PC-9 (cell line): ENCODE results near the gene TTC31. TPM values are rescaled to one million over a fixed set of nuclear protein-coding genes. Genes with fewer than 3 reads are reported as not detected.

Experiments used
- BruUV-seq: library from RNA; stranded (reverse); fragments of 400-500 nt; replicated peaks from 2 replicates; lab custom pipeline; 2021; lab: Mats Ljungman, UMichigan
- CTCF ChIA-PET: fragments of 300-600 bp; sonication (Branson Sonifier 250); formaldehyde crosslinking; loops from one replicate; lab custom pipeline; 2022; ENCODE audit warnings: antibody characterized with exemption; lab: Charles Lee
- POLR2A ChIA-PET: fragments of 300-600 bp; sonication (Branson Sonifier 250); formaldehyde crosslinking; loops from one replicate; lab custom pipeline; 2022; ENCODE audit warnings: antibody characterized with exemption; ENCODE audit not compliant: unreplicated experiment; lab: Charles Lee
- DNase-seq, 2 experiments: peaks; one replicate each; pipeline versions ENCODE4 v3.0.0 to v3.0.0-alpha.2; 2015 to 2022; ENCODE audit warnings: mixed read lengths in 1 of 2
- H2AFZ ChIP-seq: fragments of 200-600 bp; sonication (generic); 2 replicates; pipeline ENCODE4 v1.8.1; 2017; ENCODE audit warnings: antibody characterized with exemption
- H3F3A ChIP-seq: fragments of 200-600 bp; sonication (generic); 2 replicates; pipeline ENCODE4 v1.8.1; 2017; ENCODE audit warnings: antibody characterized with exemption, mild to moderate bottlenecking, low read depth; ENCODE audit not compliant: insufficient read depth
- H3K27ac ChIP-seq: fragments of 200-600 bp; sonication (generic); 2 replicates; pipeline ENCODE4 v1.6.1; 2016; ENCODE audit warnings: mixed run types
- H3K27me3 ChIP-seq: fragments of 200-600 bp; sonication (generic); 2 replicates; pipeline ENCODE4 v1.6.1; 2016; ENCODE audit warnings: low read depth, mixed run types; ENCODE audit not compliant: insufficient read depth
- H3K36me3 ChIP-seq: fragments of 200-600 bp; sonication (generic); 2 replicates; pipeline ENCODE4 v1.6.1; 2016; ENCODE audit warnings: low read depth, mixed run types
- H3K4me1 ChIP-seq: fragments of 200-600 bp; sonication (generic); replicated peaks from 2 replicates; pipeline ENCODE4 v1.6.1; 2016; ENCODE audit warnings: mixed run types; ENCODE audit not compliant: insufficient read depth
- H3K4me2 ChIP-seq: fragments of 200-600 bp; sonication (generic); 2 replicates; pipeline ENCODE4 v1.6.1; 2017; ENCODE audit warnings: mixed run types
- H3K4me3 ChIP-seq: fragments of 200-600 bp; sonication (generic); 2 replicates; pipeline ENCODE4 v1.6.1; 2016; ENCODE audit warnings: mixed run types
- H3K79me2 ChIP-seq: fragments of 200-600 bp; sonication (generic); 2 replicates; pipeline ENCODE4 v1.6.1; 2017; ENCODE audit warnings: low read depth, mixed run types
- H3K9me2 ChIP-seq: fragments of 200-600 bp; sonication (generic); 2 replicates; pipeline ENCODE4 v1.8.1; 2017; ENCODE audit warnings: mild to moderate bottlenecking; ENCODE audit not compliant: insufficient read depth
- H3K9me3 ChIP-seq: fragments of 200-600 bp; sonication (generic); 2 replicates; pipeline ENCODE4 v1.8.1; 2016; ENCODE audit warnings: low read depth; ENCODE audit not compliant: insufficient read depth
- H4K20me1 ChIP-seq: fragments of 200-600 bp; sonication (generic); 2 replicates; pipeline ENCODE4 v1.8.1; 2017; ENCODE audit not compliant: insufficient read depth
- EZH2 ChIP-seq: fragments of 200-600 bp; sonication (generic); IDR thresholded peaks from 2 replicates; pipeline ENCODE4 v1.8.0; 2017; ENCODE audit warnings: antibody characterized with exemption, low read depth
- intact Hi-C: fragments of 100-400 bp; cut with micrococcal nuclease; formaldehyde crosslinking; loops from one replicate; pipeline ENCODE4 v1.10.0; 2022; ENCODE audit not compliant: unreplicated experiment
- total RNA-seq: library from RNA; stranded (reverse); gene quantifications from 2 replicates; pipeline ENCODE4 v1.2.3, GENCODE V29; 2021
- TF ChIP-seq, protein P1 (sequence below): fragments of 200-600 bp; sonication (generic); conservative IDR thresholded peaks from 2 replicates; pipeline ENCODE4 v1.6.1; 2017; ENCODE audit warnings: mixed run types, antibody characterized with exemption, mild to moderate bottlenecking, moderate library complexity

Gene TTC31
- total RNA-seq, 1 experiment from 2014 or later = 20.1 TPM

DNA sequence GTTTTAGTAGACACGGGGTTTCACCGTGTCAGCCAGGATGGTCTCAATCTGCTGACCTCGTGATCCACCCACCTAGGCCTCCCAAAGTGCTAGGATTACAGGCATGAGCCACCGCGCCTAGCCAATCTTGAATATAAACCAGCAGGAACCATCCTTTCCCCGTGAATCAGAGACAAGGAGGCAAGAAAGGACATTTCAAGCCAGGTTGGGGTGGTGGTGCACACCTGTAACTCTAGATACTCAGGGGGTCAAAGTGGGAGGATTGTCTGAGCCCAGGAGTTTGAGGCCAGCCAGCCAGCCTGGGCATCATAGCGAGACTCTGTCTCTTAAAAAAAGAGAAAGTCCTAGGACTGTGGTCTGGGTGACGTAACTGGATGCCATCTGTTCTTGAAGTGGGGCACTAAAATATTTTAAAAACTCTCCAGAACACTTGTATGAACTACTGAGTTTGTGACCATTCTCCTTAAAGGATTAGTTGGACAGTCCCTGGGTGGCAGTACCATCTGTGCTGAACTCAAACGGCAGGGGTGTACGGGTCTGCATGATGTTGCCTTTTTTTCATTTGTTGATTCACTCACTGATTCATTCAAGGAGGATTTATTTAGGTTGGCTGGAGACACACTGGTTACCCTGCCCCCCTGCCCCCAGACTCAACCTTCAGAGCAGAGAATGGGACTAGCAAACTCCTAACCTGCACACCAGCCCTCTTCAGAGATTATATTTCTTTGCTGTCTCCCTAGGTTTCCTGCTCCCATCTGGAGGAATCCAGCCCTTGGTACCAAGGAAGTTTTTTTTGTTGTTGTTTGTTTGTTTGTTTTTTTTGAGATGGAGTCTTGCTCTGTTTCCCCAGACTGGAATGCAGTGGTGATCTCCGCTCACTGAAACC is 28.5 kb downstream of the TTC31 start:
- CTCF ChIA-PET = no interaction called here
- no peak overlapping the region for H3K4me2 ChIP-seq
- TF ChIP-seq, protein P1, sequence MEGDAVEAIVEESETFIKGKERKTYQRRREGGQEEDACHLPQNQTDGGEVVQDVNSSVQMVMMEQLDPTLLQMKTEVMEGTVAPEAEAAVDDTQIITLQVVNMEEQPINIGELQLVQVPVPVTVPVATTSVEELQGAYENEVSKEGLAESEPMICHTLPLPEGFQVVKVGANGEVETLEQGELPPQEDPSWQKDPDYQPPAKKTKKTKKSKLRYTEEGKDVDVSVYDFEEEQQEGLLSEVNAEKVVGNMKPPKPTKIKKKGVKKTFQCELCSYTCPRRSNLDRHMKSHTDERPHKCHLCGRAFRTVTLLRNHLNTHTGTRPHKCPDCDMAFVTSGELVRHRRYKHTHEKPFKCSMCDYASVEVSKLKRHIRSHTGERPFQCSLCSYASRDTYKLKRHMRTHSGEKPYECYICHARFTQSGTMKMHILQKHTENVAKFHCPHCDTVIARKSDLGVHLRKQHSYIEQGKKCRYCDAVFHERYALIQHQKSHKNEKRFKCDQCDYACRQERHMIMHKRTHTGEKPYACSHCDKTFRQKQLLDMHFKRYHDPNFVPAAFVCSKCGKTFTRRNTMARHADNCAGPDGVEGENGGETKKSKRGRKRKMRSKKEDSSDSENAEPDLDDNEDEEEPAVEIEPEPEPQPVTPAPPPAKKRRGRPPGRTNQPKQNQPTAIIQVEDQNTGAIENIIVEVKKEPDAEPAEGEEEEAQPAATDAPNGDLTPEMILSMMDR = no peak
- TF ChIP-seq EZH2 = no peak

GRCh38 chr2:74512744-74513604 is 30.1 kb downstream of the TTC31 start:
- Histone ChIP-seq H3K4me3 (no peak overlapping the region), H3F3A (no peaks in the 10 kb centered on the region), H3K79me2 (0 out of 2 replicates have a peak, but pooled peaks cover 3% of the 10 kb centered on the region), H2AFZ (no peak overlapping the region), H3K4me1 (peaks cover 7% of the 10 kb centered on the region), H3K9me3 (no peaks in the 10 kb centered on the region), H3K27me3 (no peaks in the 10 kb centered on the region), H3K36me3 (no peaks in the 10 kb centered on the region), H3K27ac (no peak overlapping the region), H4K20me1 (no peaks in the 10 kb centered on the region), H3K4me2 (no peak overlapping the region), H3K9me2 (no peaks in the 10 kb centered on the region)
- ChIA-PET CTCF (no interaction called here), POLR2A (no interaction called here)
- DNase-seq = no peak
- BruUV-seq = no TSS peak
- TF ChIP-seq, protein P1 = no peak
- TF ChIP-seq EZH2 = no peak
- intact Hi-C loops = no loop called here

More for the DNA sequence above, 28.5 kb downstream of the TTC31 start:
- no peaks in the 10 kb centered on the region for H4K20me1 ChIP-seq
- no peak overlapping the region for H3K27ac ChIP-seq
- no peak overlapping the region for H2AFZ ChIP-seq
- H3K27me3 ChIP-seq = no peaks in the 10 kb centered on the region
- intact Hi-C loops = no loop called here
- no peak for DNase-seq
- H3K36me3 ChIP-seq = no peaks in the 10 kb centered on the region
- H3K9me2 ChIP-seq = no peaks in the 10 kb centered on the region
- H3K4me3 ChIP-seq = no peak overlapping the region
- no TSS peak for BruUV-seq
- peaks cover 11% of the 10 kb centered on the region for H3K79me2 ChIP-seq
- peaks cover 12% of the 10 kb centered on the region for H3K4me1 ChIP-seq
- H3F3A ChIP-seq = peaks cover 7% of the 10 kb centered on the region; the same call in 1 of the 2 replicates
- POLR2A ChIA-PET = interaction anchor here (0.6 kb wide), 1 partner anchor 1465 kb away, joined by 3 read pairs; no protein-coding TSS in a partner anchor
- H3K9me3 ChIP-seq = no peaks in the 10 kb centered on the region

DNA sequence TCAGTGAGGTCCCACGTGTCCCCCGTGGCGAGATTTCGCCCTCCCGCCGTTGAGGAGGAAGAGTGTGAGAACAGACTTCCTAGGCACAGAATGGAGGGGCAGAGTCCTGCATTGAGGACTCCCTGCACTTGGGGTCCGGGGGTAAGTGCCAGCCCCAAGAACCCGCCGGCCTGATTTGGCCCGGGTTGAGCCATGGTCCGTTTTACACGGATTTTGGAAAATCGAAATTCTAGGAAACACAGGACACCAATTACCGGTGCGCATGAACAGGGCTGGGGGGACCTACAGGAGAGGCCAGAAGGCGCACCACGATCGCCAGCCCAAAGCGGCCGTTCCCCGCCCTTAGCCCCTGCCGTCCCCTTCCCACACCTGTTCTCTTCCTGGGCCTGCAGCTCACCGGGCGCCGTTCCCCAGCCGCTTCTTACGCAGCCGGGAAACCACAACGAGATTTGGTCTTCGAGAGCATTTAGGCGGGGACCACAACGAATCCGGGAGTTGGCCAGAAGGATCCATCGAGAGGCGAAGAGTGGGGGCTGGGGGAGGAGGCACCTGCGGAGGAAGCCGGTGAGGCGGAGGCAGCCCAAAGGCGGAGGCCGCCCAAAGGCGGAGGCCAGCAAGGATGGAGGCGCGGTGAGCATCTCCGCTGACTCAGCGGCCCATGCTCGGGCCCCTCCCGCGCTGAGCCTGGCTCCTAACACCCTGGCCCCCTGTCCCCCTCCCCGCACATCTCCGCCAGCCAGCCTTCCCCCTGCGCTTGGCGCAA is 30.9 kb downstream of the TTC31 start:
- Histone ChIP-seq H3F3A (no peaks in the 10 kb centered on the region), H3K4me2 (no peak overlapping the region), H3K4me1 (peaks cover 1% of the 10 kb centered on the region), H3K27ac (no peak overlapping the region), H2AFZ (no peak overlapping the region), H3K9me2 (no peaks in the 10 kb centered on the region), H3K27me3 (no peaks in the 10 kb centered on the region), H4K20me1 (no peaks in the 10 kb centered on the region), H3K36me3 (no peaks in the 10 kb centered on the region), H3K79me2 (no peaks in the 10 kb centered on the region), H3K4me3 (no peak overlapping the region), H3K9me3 (no peaks in the 10 kb centered on the region)
- DNase-seq = no peak
- no TSS peak for BruUV-seq
- POLR2A ChIA-PET = no interaction called here
- TF ChIP-seq, protein P1 = no peak
- TF ChIP-seq EZH2 = no peak
- CTCF ChIA-PET = no interaction called here
- intact Hi-C loops = no loop called here
